A549 treated with Hydrocortisone at 1 μM for 4 hours (cell line): Measurements from ENCODE around the gene ITPR3. TPM values are rescaled to one million over a fixed set of nuclear protein-coding genes. Genes with fewer than 3 reads are reported as not detected.

Experiments
- total RNA-seq: library from RNA; stranded (reverse); fragments of 200-300 nt; extraction: Qiagen RNA extraction; gene quantifications from 5 replicates; pipeline ENCODE4 v1.2.3, GENCODE V29; 2022

ITPR3 gene
- total RNA-seq: 35.4 to 50.3 TPM (median 48.0 TPM) in 5 replicates

DNA sequence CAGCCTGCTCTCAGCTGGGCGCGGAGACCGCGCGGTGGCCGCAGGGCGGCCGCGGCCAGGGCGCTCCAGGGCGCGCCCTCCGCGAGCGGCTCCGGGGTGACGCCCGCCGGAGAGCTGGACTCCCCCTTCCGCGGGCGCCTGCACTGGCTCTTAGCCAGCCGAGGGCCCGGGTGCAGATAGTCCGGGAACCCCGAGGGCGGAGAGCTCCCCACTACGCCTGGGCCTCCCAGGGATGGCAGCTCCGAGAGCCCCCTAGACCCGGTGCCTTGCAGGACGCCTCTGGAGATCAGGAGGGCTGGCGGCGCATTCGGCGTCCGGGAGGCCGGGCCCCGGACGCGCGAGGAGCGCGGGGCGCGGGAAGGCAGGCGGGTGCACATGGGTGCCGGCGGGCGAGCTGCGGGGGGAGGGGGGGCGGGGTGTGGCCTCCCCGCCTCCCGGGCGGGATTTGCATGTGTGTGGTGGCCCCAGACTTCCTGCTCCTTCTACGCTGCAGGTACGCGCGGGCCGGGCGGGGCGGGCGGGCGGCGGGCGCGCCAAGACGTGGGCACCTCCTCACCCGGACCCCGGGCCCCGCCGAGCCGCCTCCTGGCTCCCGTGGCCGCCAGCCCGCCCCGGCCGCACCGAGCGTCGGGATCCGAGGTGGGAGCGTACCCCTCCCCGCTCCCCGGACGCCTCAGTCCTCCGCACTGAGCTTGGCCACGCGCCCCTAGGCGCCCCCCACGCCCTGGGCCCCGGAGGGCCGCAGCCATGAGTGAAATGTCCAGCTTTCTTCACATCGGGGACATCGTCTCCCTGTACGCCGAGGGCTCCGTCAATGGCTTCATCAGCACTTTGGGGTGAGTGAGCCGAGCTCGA, at the start of gene ITPR3:
Gene ITPR3, plus strand, starts transcription at position 467 of the 855 bp plus-strand sequence. Its CDS starts 281 bp downstream, at position 748.

DNA sequence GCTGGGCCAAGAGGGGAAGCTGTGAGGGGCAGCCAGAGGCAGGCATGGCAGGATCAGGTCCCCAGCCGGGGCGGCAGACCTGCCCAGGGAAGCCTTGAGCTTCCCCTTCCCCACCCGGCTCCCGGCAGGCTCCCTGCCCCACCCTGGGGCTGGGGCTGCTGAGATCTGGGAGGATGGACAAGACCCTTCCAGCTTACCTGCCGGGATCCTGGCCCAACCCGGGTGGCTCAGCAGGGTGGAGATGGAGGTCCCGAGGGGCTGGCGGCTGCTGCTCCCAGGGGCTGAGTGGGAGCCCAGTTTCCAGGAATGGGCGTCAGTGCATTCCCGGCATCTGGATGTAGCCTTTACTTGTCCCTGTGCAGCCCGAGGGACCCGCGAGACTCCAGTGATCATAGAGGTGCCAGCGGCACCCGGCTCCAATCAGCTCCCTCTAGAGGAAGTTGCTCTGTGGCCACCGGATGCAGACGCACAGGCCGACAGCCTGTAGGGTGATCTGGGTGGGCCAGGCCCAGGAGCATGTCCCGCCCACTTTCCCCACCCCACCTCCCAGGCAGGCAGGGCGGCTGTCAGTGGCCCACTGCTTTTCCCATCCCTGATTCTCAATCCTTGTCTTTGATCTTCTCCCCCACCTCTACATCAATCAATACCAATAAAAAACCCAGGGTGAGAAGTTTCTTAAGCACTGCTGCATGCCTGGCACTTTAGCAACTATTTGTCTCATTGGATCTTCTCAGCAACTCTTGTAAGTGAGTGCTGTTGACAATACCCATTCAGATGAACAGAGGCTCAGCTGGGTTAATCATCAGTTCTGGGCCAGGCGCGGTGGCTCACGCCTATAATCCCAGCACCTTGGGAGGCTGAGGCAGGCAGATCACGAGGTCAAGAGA, 41.1 kb upstream of the ITPR3 start, which contains the start of gene BAK1:
Gene BAK1, minus strand, starts transcription at position 449 of the 887 bp plus-strand sequence. CDS start 2,672 bp downstream, outside the sequence.

DNA sequence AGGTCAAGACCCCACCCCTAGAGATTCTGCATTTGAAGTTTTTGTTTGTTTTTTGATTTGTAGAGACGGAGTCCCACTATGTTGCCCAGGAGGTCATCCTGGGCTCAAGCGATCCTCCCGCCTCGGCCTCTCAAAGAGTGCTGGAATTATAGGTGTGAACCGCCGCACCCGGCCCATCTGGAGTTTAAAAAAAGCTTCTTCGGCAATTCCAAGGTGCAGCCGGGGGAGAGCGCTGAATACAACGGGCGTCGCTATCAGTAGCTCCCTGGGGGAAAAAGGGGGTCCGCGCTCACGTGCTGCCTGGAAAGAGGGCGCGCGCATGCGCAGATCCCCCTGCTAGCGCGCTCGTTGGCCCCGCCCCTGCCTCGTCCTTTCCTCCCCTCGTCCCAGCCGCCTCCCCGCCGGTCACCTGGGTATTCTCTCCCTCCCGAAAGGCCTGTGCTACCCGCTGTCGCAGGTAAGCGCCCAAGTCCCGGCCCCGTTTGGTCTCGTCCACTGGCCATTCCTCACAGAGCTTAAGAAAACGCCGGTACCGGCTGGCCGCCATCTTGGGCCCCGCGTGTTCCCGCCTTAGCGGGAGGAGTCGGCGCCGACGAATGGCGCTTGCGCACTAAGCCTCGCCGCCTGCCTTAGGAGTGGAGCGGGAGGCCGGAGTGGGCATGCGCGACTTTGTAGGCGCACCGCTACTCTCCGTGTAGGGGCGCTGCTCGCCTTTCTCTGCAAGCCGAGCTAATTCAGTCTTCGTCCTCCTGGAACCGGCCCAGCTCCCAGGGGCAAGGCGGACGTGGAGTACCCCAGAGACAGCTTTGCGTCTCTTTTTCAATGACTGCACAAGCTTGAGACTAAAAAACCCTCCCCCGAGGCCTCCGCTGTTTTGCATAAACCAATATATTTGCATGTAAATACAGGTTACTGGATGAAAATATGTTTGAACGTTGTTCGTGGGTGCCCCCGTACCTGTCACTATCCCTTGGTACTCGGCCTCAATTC, 90.3 kb downstream of the ITPR3 start, which contains the start of gene UQCC2:
Gene UQCC2, minus strand, starts transcription at position 561 of the 990 bp plus-strand sequence. Its CDS starts 14 bp downstream, at position 547.

Other genes with a start within 250 kb of the ITPR3 start
- 42.3 to 45.8 TPM (median 44.0 TPM) in 5 replicates for gene KIFC1, start 229.5 kb upstream of the ITPR3 start, total RNA-seq
- 14.2 to 18.0 TPM (median 15.3 TPM) in 5 replicates for gene PHF1, start 210.3 kb upstream of the ITPR3 start, total RNA-seq
- gene CUTA, start 203.2 kb upstream of the ITPR3 start, total RNA-seq: 167 to 226 TPM (median 199 TPM) in 5 replicates
- gene SYNGAP1, start 201.3 kb upstream of the ITPR3 start, total RNA-seq: 3.1 to 4.8 TPM (median 4.4 TPM) in 5 replicates
- 9.9 to 12.3 TPM (median 11.7 TPM) in 5 replicates for gene ZBTB9, start 166.7 kb upstream of the ITPR3 start, total RNA-seq
- gene BAK1, start 41.0 kb upstream of the ITPR3 start, total RNA-seq: 42.5 to 46.9 TPM (median 43.4 TPM) in 5 replicates
- 63.7 to 120 TPM (median 100 TPM) in 5 replicates for gene UQCC2, start 90.4 kb downstream of the ITPR3 start, total RNA-seq
- 1.3 to 1.8 TPM (median 1.6 TPM) in 5 replicates for gene IP6K3, start 125.6 kb downstream of the ITPR3 start, total RNA-seq
- gene LEMD2, start 167.8 kb downstream of the ITPR3 start, total RNA-seq: 36.9 to 42.1 TPM (median 39.9 TPM) in 5 replicates
- gene MLN, start 182.7 kb downstream of the ITPR3 start, total RNA-seq: not detected in 5 replicates